HG03432 (cell line): ENCODE measurements around the gene GALNT13.

Experiments
- ATAC-seq: cut with Tn5 transposase; IDR thresholded peaks from one replicate; pipeline ENCODE4 v1.9.1; 2021; ENCODE audit warnings: mild to moderate bottlenecking, moderate library complexity; ENCODE audit not compliant: unreplicated experiment

GALNT13 gene

GRCh38 chr2:154203902-154204301 lies 332.2 kb downstream of the GALNT13 start:
- no peak for ATAC-seq

GRCh38 chr2:154207288-154208047 lies 335.7 kb downstream of the GALNT13 start:
- no peak for ATAC-seq

- no peak for ATAC-seq
Observed at GRCh38 chr2:154223726-154224125, 352.0 kb downstream of the GALNT13 start.

- no peak for ATAC-seq
Observed at GRCh38 chr2:154226931-154227330, 355.2 kb downstream of the GALNT13 start.

- no peak for ATAC-seq
Observed at GRCh38 chr2:154228566-154229280, 357.0 kb downstream of the GALNT13 start.

- no peak for ATAC-seq
Observed at GRCh38 chr2:154229966-154230365, 358.2 kb downstream of the GALNT13 start.

GRCh38 chr2:154231021-154231420 lies 359.3 kb downstream of the GALNT13 start:
- ATAC-seq = no peak

GRCh38 chr2:154233231-154233630 lies 361.5 kb downstream of the GALNT13 start:
- no peak for ATAC-seq

GRCh38 chr2:154238252-154238651 lies 366.5 kb downstream of the GALNT13 start:
- no peak for ATAC-seq

- ATAC-seq = no peak
Observed at GRCh38 chr2:154240316-154240715, 368.6 kb downstream of the GALNT13 start.

GRCh38 chr2:154240921-154241379 lies 369.2 kb downstream of the GALNT13 start:
- ATAC-seq = no peak

- ATAC-seq = no peak
Observed at GRCh38 chr2:154242687-154243086, 371.0 kb downstream of the GALNT13 start.

- no peak for ATAC-seq
Observed at GRCh38 chr2:154243685-154244084, 372.0 kb downstream of the GALNT13 start.

GRCh38 chr2:154244932-154245331 lies 373.2 kb downstream of the GALNT13 start:
- no peak for ATAC-seq

GRCh38 chr2:154247503-154247902 lies 375.8 kb downstream of the GALNT13 start:
- ATAC-seq = no peak

- ATAC-seq = no peak
Observed at GRCh38 chr2:154256136-154256535, 384.4 kb downstream of the GALNT13 start.

- ATAC-seq = no peak
Observed at GRCh38 chr2:154259030-154259429, 387.3 kb downstream of the GALNT13 start.

GRCh38 chr2:154261473-154262027 lies 389.8 kb downstream of the GALNT13 start:
- ATAC-seq = no peak

- no peak for ATAC-seq
Observed at GRCh38 chr2:154263206-154263605, 391.5 kb downstream of the GALNT13 start.

- ATAC-seq = no peak
Observed at GRCh38 chr2:154264024-154264423, 392.3 kb downstream of the GALNT13 start.

- no peak for ATAC-seq
Observed at GRCh38 chr2:154267983-154268382, 396.3 kb downstream of the GALNT13 start.

GRCh38 chr2:154280543-154280942 lies 408.8 kb downstream of the GALNT13 start:
- ATAC-seq = no peak
